SH-SY5Y (cell line): Measurements from ENCODE around the gene RAB19.
A peak's percentile ranks its signal among the peaks of the same experiment; 100 is the strongest.

ENCODE experiments used
- GATA2 ChIP-seq: IDR thresholded peaks from 2 replicates; pipeline ENCODE4 v1.6.1; 2011; ENCODE audit warnings: mild to moderate bottlenecking, low read depth, low read length
- GATA3 ChIP-seq: IDR thresholded peaks from 2 replicates; pipeline ENCODE4 v1.6.1; 2011; ENCODE audit warnings: low read depth, mild to moderate bottlenecking, low read length, moderate library complexity

RAB19 gene

DNA sequence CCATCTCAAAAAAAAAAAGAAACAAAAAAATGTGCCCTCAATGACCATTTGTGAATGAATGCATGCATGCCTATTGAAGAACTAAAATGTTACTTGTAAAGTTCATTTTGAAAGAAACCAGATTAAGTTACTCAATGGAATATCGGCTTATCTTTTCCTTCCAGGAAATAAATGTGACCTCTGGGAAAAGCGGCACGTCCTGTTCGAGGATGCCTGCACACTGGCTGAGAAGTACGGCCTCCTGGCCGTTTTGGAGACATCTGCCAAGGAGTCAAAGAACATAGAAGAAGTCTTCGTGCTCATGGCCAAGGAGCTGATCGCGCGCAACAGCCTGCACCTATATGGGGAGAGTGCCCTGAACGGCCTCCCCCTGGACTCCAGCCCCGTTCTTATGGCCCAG, 21.9 kb downstream of the RAB19 start:
- TF ChIP-seq GATA2 (no peak), GATA3 (no peak)

DNA sequence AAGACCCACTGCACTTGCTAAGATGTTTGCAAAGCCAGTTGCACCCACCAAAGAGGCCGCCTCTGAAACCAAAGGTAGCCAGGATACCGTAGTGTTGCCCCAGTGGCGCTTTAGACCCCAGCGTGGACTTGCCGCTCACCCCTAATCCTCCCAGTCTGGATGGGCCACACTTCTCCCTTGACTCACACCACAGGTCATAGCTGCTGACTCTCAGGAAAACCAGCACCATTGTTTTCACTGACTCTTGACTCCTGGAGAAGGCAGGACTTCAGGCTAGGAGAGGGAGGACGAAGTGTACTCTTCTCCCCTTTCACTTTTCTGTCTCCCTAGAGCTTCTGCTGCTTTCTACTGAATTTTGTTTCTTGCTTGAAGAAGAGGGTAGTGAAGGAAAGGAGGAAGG, 22.3 kb downstream of the RAB19 start:
- no peak for TF ChIP-seq GATA3

DNA sequence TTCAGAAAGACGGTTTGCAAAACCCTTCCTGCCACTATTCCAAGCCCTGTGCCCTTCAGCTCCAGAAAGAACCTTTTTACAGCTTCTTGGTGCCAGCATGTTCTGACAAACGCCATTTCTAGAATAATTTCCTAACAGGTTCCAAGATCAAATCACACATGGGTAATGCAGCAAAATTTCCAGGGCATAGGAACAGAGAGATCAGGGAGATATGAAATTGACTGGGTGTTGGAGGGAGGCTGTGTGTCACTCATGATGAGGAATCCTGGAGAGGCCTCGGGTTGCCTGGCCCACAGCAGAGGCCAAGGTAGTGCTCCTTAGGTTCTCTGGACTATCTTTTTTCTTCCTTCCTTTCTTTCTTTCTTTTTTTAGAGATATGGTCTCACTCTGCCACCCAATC, 29.5 kb downstream of the RAB19 start:
- TF ChIP-seq GATA3 (no peak), GATA2 (peak; percentile 52; the same call in 1 of the 2 replicates)

DNA sequence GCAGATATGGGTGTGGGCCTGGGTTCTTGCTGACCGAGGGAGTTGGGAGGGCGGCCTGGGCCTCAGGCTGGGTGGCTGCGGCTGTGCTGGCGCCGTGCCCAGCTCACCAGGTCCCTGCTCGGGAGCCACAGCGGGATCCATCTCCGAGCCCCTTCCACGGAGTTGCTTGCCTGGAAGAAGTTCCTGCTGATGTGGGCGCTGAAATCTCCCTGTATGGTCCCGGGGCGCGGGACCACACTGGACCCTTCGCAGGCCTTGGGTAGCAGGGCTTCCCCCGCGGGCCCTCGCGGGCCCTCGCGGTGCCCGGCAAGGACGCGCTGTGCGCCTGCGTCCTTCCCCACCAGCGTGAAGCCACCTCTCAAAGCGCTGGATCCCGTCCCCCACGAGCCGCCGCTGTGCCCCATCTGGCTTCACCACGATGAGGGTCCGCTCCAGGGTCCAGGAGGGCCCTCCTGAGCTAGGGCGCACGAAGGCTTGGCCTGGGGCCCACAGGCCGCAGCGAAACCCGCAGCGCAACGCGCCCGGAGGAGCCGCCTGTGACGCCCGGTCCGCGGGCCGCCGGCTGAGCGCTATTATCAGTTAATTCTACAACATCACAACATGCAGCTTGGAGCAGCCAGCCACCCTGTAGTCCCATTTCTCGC, 31.5 kb downstream of the RAB19 start:
- no peak for TF ChIP-seq GATA3
- no peak for TF ChIP-seq GATA2

DNA sequence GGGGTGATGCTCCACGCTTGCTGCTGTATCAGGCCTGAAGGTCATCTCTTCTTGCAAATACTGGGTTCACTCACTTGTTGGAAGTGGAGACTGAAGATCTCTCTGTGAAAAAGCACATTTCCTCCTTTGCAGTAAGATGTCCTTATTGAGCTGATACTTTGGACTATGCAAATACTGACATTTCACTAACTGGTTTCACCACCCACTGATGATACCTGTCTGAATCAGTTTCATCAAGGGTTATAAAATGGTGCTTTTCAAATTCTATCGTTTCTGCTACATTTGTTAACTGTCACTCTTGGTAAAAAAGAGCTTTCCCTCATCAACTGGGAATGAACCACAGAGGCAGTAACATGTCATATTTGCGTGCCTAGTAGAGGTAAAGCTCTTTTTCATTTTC, 35.5 kb downstream of the RAB19 start:
- TF ChIP-seq GATA2 (no peak), GATA3 (no peak)

DNA sequence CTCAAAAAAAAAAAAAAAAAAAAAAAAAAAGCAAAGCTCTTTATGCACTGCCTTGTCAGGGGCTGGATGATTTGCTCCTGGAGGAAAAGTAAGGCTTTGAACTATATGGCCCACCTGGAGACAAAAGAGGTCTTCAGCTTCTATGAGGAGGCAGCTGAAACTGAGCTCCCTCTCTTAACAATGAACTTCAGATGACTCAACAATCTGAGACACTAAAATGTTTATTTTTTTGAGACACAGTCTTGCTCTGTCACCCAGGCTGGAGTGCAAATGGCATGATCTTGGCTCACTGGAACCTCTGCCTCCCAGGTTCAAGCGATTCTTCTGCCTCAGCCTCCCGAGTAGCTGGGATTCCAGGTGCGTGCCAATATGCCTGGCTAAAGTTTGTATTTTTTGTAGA, 36.7 kb downstream of the RAB19 start:
- TF ChIP-seq GATA3 (no peak), GATA2 (no peak)

DNA sequence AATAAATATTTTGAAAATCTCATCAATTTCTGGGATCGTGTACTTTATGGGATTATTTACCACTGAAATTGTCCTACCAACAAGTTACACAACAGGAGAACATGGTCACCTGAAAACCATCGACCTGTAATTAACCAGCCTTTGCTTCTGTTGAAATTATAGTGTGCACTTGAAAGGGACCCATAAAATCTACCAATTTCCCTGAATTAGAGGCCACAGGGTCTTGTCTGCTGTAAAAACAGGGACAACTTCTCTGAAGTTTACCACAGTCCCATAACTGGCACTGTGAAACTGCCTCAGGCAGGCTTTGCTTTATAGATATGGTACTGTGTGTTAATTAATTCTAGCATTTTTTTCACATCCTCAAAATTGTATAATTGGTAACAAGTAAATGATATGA, 37.7 kb downstream of the RAB19 start:
- TF ChIP-seq GATA3 = no peak
- TF ChIP-seq GATA2 = no peak

DNA sequence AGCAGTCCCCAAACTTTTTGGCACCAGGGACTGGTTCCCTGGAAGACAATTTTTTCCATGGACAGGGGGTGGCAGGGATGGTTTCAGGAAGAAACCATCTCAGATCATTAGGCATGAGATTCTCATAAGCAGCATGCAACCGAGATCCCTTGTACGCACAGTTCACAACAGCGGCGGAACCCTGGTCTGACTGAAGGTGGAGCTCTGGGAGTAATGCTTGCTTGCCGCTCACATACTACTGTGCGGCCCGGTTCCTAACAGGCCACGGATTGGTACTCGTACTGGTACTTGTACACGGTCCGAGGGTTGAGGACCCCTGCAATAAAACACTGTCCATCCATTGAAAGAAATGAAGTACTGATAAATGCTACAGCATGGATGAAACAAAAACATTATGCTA, 42.6 kb downstream of the RAB19 start:
- TF ChIP-seq GATA3 = no peak
- no peak for TF ChIP-seq GATA2

DNA sequence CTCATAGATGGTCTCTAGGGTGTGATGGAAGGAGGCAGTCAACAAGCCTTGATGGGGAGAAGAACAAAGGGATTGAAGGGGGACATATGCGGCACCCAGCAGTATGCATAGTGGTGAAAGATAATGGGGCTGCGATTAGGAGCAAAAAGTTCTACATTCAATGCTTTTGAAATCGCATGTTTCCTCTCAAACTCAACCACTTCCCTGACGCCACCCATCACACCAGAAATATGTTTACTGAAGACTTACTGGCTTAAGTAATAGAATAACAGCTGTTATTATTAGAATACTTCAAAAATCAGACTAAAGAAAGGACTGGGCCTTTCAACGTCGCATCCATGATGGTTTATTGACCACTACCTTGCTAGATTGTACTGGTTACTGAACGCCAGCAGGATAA, 44.0 kb downstream of the RAB19 start:
- TF ChIP-seq GATA3 (no peak), GATA2 (no peak)

DNA sequence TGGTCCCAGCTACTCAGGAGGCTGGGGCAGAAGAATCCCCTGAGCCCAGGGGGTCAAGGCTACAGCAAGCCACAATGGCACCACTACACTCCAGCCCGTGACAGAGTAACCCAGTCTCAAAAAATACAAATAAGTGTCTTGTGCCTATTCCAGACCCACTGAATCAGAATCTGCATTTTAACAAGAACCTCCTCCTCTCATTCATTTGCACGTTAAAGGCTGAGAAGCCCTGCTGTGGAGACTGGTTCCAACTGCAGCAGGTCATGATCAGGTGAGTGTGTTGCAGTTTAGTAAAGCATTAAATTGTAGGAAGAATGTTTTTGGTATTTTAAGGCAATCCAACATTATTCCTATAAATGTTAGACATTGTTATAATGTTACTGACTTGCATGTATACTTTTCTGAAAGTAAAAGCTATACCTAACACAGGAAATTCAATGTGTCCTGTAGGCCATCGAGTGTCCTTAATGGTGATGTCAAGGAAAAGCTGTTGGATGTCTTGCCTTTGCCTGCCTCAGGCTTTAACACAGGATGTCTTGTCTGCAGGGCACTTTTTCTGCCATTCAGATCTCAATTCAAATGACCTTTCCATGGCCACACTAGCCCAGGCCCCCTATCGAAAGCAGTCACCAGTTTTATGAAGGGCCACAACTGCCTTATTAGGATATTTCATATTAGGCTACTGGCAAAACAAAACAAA, 45.1 kb downstream of the RAB19 start:
- TF ChIP-seq GATA3 = no peak
- no peak for TF ChIP-seq GATA2

DNA sequence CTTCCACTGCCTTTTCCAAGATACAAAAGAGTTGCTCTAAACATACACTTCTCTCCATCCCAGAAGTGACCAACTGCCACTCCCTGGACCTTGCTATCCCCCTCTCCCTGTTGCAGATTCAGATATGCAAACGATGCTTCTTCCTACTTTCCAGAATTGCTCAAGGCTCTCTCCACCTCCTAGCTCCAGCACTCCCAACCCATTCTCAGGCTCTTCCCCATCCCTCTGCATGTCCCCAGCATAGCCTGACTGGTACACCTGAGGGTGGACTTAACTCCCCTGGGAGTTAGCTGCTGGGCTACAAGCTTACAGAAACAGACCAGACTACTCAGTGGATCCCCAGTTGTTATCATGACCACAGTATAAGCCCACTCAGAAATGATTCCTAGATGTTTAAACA, 47.9 kb downstream of the RAB19 start:
- no peak for TF ChIP-seq GATA3
- TF ChIP-seq GATA2 = no peak

DNA sequence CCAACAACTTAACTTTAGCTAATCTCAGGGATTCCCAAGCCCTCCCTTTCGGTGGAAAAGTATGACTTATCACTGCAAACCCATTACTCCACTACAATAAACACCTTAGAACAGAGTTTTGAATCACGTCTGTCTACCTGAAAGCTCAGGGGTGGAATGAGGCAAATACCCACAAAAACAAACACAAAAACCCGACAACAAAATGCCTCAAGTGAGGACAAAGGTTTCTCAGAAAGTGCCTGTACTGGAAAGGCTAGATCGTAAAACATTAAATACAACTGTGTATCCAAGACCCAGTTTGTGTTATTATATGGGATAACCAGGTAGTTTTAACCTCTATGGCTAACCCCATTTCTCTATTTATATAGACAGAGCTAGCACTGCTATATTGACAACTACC, 49.4 kb downstream of the RAB19 start:
- TF ChIP-seq GATA3 (no peak), GATA2 (no peak)

DNA sequence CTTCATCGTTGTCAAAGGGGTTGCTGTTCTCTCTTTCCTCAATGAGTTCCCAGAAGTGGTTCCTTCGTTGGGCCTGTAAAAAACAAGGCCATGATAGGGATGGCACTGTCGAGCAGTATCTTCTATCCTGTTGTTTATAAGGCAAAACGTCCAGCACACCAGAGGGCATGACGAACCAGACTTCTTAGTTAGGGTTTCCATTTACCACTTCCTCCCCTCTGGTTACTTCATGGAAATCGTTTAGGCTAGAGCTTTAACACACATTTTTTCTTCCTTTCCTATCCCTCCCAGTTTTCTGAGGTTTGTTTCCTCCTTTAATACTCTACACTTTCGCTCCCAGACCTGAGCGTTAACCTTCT, 50.8 kb downstream of the RAB19 start:
- TF ChIP-seq GATA3 (no peak), GATA2 (no peak)

DNA sequence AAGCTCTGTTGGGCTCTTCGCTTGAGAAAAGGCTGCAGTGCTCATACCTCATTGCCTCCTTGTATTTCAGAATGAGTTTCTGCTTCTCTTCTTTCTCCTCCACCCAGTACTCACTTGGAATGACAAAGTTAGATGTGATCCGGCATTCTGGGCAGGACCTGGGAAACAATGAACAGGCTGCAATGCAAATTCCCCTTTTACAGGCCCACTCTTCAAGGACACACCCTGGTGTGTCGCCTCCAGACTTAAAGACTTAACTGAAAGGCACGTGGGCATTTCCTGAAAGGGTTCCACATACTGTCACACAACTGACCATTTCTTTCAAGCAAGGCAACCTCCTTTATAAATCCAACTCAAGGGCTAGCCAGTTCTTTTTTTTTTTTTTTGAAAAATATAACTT, 51.9 kb downstream of the RAB19 start:
- TF ChIP-seq GATA2 (no peak), GATA3 (no peak)

DNA sequence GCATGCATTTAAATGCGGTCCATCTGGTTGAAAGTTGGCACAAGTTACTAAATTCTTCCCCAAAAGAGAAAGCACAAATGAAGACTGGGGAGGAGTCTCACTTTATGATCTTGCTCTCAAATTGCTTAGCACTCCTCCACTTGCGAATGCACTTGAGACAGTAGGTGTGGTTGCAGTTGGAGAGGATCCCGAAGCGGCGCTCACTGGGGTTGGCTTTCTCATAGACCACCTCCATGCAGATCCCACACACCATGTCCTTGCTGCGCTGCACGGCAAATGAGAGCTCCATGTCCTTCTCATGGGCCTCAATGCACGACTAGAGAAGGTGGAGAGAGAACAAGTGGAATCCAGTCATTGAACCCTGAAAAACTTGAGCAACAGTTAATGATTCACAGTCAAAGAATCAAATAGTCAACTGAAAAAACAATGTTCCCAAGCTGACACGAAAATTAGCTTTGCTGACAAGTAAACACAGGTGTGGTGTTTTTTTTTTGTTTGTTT, 52.7 kb downstream of the RAB19 start:
- TF ChIP-seq GATA3 = no peak
- no peak for TF ChIP-seq GATA2
